OCI-LY1 (cell line): ENCODE results near the gene ZBED3.

Experiments used
- EZH2 ChIP-seq: fragments of 200-600 bp; sonication (generic), shearing (Covaris generic); IDR thresholded peaks from 2 replicates; pipeline ENCODE4 v1.8.0; 2017; ENCODE audit warnings: borderline replicate concordance, mixed run types, mild to moderate bottlenecking, antibody characterized with exemption, low read length, moderate library complexity, mixed read lengths
- TF ChIP-seq, protein P1 (sequence below): fragments of 200-600 bp; sonication (generic), shearing (Covaris generic); IDR thresholded peaks from 2 replicates; pipeline ENCODE4 v1.5.1; 2017; ENCODE audit warnings: mild to moderate bottlenecking, antibody characterized with exemption, low read length, moderate library complexity, mixed read lengths

DNA sequence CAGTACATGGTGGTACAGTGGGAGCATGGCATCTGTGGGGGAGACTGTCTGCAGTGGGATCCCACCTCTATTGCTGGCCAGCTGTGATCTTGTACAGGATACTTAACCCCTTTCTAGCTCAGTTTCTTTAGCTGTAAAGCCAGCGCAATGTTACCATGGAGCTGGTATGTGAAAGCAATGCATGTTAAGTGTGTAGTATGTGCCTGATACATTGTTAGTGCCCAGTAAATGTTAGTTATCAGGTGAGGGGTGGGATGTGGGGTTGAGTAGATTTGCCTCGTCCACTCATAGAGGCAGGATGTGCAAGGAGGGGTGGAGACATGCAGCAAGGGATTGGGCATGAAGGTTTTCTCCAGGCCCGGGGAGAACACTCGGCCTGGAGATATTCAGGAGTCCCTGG, 12.3 kb downstream of the ZBED3 start:
- TF ChIP-seq, protein P1, sequence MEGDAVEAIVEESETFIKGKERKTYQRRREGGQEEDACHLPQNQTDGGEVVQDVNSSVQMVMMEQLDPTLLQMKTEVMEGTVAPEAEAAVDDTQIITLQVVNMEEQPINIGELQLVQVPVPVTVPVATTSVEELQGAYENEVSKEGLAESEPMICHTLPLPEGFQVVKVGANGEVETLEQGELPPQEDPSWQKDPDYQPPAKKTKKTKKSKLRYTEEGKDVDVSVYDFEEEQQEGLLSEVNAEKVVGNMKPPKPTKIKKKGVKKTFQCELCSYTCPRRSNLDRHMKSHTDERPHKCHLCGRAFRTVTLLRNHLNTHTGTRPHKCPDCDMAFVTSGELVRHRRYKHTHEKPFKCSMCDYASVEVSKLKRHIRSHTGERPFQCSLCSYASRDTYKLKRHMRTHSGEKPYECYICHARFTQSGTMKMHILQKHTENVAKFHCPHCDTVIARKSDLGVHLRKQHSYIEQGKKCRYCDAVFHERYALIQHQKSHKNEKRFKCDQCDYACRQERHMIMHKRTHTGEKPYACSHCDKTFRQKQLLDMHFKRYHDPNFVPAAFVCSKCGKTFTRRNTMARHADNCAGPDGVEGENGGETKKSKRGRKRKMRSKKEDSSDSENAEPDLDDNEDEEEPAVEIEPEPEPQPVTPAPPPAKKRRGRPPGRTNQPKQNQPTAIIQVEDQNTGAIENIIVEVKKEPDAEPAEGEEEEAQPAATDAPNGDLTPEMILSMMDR: no peak
- no peak for TF ChIP-seq EZH2
